Gastrocnemius medialis (tissue), 4 donors: ENCODE results near the gene ZFYVE1. TPM values are rescaled to one million over a fixed set of nuclear protein-coding genes. Genes with fewer than 3 reads are reported as not detected.
"Not testable (repeated sequence)": the region's sequence is repeated elsewhere in the genome, so short reads cannot be mapped to it uniquely, and the experiment has no call there.

ENCODE experiments used
- ATAC-seq, 2 donors: fragments of 150-250 bp; one replicate each; pipeline ENCODE4 v1.9.1; 2016
- DNase-seq, 2 donors: peaks; one replicate each; pipeline ENCODE4 v3.0.0-alpha.2; 2019
- H3K27ac ChIP-seq, 4 donors: fragments of 200-600 bp; sonication (generic); 1 replicate in 1 of 4; 2 replicates in 3 of 4; pipeline ENCODE4 v1.5.1; 2016 to 2018; ENCODE audit warnings: mild to moderate bottlenecking in 2 of 4, moderate library complexity in 1 of 4
- H3K27me3 ChIP-seq, 3 donors: fragments of 200-600 bp; sonication (generic) in 2 of 3; 1 replicate in 1 of 3; 2 replicates in 2 of 3; pipeline versions ENCODE4 v1.5.1 to v1.6.0; 2016 to 2019; ENCODE audit warnings: mild to moderate bottlenecking in 1 of 3, moderate library complexity in 1 of 3
- H3K36me3 ChIP-seq, 2 donors: fragments of 200-600 bp; sonication (generic) in 1 of 2; one replicate each; pipeline ENCODE4 v1.5.1; 2017 to 2018
- H3K4me1 ChIP-seq, 2 donors: fragments of 200-600 bp; sonication (generic) in 1 of 2; one replicate each; pipeline ENCODE4 v1.5.1; 2016 to 2017; ENCODE audit warnings: mild to moderate bottlenecking in 2 of 2
- H3K4me3 ChIP-seq, 4 donors: fragments of 200-600 bp; sonication (generic) in 3 of 4; 1 replicate in 1 of 4; 2 replicates in 3 of 4; pipeline ENCODE4 v1.5.1; 2016 to 2019; ENCODE audit warnings: mild to moderate bottlenecking in 2 of 4
- H3K9me3 ChIP-seq, 3 donors: fragments of 200-600 bp; sonication (generic) in 2 of 3; 1 replicate in 1 of 3; 2 replicates in 2 of 3; pipeline ENCODE4 v1.5.1; 2016 to 2019
- POLR2A ChIP-seq, 2 donors: fragments of 450-650 bp; IDR thresholded peaks; one replicate each; pipeline ENCODE4 v1.6.1; 2017; ENCODE audit warnings: antibody characterized with exemption in 2 of 2, mild to moderate bottlenecking in 2 of 2, moderate library complexity in 2 of 2
- in situ Hi-C, 4 donors: fragments of 200-750 bp; cut with MboI; loops; one replicate each; pipeline versions ENCODE4 v1.15.0 to v1.8.0; 2017; ENCODE audit warnings: low sequenced_read_pairs in 4 of 4
- intact Hi-C: fragments of 100-400 bp; cut with DNase I; formaldehyde crosslinking; loops from one replicate; pipeline ENCODE4 v1.15.1; 2023; ENCODE audit warnings: low total_unique reads
- total RNA-seq, 4 donors: library from RNA; depleted of rRNA; stranded (reverse); fragments of >200 nt; gene quantifications; one replicate each; pipeline versions ENCODE4 v1.1.0 to v1.2.3, GENCODE V29; 2016
- TF ChIP-seq, protein P1 (sequence below), 5 experiments: fragments of 450-650 bp in 3 of 5; fragments of 200-600 bp in 2 of 5; sonication (generic) in 2 of 5; IDR thresholded peaks in 4 of 5; conservative IDR thresholded peaks in 1 of 5; 1 replicate in 4 of 5; 2 replicates in 1 of 5; pipeline ENCODE4 v1.5.1; 2016 to 2019; ENCODE audit warnings: antibody characterized with exemption in 5 of 5, mild to moderate bottlenecking in 3 of 5, moderate library complexity in 3 of 5

ZFYVE1 gene
- total RNA-seq, 4 donors from 2014 or later = 16.7 to 28.3 (median 19.3) TPM

DNA sequence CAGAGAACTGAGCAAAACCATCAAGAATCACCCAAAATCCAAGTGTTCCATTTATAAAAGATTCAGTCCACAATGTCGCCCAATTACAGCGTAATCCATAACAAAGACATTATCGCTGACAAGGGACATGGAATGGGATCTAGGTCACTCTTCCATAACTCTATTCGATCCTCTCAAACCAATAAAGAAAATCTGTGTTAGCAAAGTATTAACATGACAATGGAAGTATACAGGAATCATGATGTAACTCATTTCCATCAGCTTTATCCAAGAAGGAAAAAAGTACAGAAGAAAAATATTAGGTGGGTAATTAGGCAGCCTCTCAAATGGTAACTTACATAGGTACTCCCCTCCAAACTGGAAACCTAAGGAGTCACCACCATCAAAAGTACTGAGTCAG lies 4.9 kb downstream of the ZFYVE1 start:
- Histone ChIP-seq H3K4me1 (peaks cover 19 to 40% of the 10 kb centered on the region in 2 donors), H3K9me3 (no peaks in the 10 kb centered on the region), H3K4me3 (peak overlapping the region in 1 of 4 donors; percentile 15), H3K27ac (peak overlapping the region in 1 of 4 donors; percentile 14), H3K27me3 (no peaks in the 10 kb centered on the region), H3K36me3 (peaks cover 0 to 34% of the 10 kb centered on the region in 2 donors)
- intact Hi-C loops (no loop called here), in situ Hi-C loops (no loop called here)
- no peak for DNase-seq
- no peak for TF ChIP-seq POLR2A (IDR thresholded peaks at IDR 0.05)
- TF ChIP-seq, protein P1, sequence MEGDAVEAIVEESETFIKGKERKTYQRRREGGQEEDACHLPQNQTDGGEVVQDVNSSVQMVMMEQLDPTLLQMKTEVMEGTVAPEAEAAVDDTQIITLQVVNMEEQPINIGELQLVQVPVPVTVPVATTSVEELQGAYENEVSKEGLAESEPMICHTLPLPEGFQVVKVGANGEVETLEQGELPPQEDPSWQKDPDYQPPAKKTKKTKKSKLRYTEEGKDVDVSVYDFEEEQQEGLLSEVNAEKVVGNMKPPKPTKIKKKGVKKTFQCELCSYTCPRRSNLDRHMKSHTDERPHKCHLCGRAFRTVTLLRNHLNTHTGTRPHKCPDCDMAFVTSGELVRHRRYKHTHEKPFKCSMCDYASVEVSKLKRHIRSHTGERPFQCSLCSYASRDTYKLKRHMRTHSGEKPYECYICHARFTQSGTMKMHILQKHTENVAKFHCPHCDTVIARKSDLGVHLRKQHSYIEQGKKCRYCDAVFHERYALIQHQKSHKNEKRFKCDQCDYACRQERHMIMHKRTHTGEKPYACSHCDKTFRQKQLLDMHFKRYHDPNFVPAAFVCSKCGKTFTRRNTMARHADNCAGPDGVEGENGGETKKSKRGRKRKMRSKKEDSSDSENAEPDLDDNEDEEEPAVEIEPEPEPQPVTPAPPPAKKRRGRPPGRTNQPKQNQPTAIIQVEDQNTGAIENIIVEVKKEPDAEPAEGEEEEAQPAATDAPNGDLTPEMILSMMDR (IDR thresholded peaks at IDR 0.05 in 4 of 5, conservative IDR thresholded peaks at IDR 0.05 in 1 of 5) = no peak
- ATAC-seq = no peak

DNA sequence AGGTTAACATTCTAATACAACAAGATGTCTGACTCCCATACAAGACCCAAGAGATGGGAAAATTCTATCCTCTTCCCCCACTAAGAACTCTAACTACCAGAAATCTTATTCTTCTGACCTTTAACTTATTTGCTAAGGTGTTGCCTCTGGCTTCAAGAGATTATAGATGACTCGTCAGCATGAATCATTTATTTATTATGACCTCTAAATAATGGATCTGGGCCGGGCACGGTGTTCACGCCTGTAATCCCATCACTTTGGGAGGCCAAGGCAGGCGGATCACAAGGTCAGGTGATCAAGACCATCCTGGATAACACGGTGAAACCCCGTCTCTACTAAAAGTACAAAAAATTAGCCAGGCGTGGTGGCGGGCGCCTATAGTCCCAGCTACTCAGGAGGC lies 10.9 kb downstream of the ZFYVE1 start:
- Histone ChIP-seq H3K4me1 (peaks cover 16 to 23% of the 10 kb centered on the region in 2 donors), H3K36me3 (peaks cover 0 to 18% of the 10 kb centered on the region in 2 donors), H3K27ac (peak overlapping the region in 1 of 4 donors; percentile 31)
- H3K4me3 ChIP-seq, H3K27me3 ChIP-seq, intact Hi-C loops, H3K9me3 ChIP-seq, in situ Hi-C loops, ATAC-seq, DNase-seq: not testable (repeated sequence)

DNA sequence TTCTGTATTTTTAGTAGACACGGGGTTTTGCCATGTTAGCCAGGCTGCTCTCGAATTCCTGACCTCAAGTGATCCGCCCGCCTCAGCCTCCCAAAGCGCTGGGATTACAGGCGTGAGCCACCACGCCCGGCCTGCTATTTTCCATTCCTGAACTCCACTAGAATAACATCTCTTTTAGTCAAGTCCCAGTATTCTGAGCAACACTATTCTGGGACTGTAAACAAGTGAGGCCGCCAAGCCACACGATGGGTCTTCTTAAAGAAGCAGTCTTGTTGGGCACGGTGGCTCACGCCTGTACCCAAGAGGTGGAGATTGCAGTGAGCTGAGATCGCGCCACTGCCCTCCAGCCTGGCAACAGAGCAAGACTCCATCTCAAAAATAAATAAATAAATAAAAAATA lies 11.4 kb downstream of the ZFYVE1 start:
- Histone ChIP-seq H3K4me1 (peaks cover 16 to 23% of the 10 kb centered on the region in 2 donors), H3K36me3 (peaks cover 0 to 18% of the 10 kb centered on the region in 2 donors), H3K27ac (peak overlapping the region in 1 of 4 donors; percentile 31)
- in situ Hi-C loops, H3K27me3 ChIP-seq, intact Hi-C loops, H3K9me3 ChIP-seq, H3K4me3 ChIP-seq: not testable (repeated sequence)
- ATAC-seq (peak; percentile 56 to 59), DNase-seq (peak; percentile 22 to 27)

- Histone ChIP-seq H3K9me3 (no peaks in the 10 kb centered on the region), H3K36me3 (peaks cover 0 to 11% of the 10 kb centered on the region in 2 donors), H3K27me3 (no peaks in the 10 kb centered on the region), H3K4me1 (peaks cover 23 to 24% of the 10 kb centered on the region in 2 donors), H3K4me3 (no peak overlapping the region), H3K27ac (peak overlapping the region in 3 of 4 donors; percentile 2 to 61 (median 20))
- DNase-seq = no peak
- peak; percentile 41 to 57 for ATAC-seq
- intact Hi-C loops = no loop called here
- in situ Hi-C loops = no loop called here
- no peak for TF ChIP-seq POLR2A (IDR thresholded peaks at IDR 0.05)
- TF ChIP-seq, protein P1 (IDR thresholded peaks at IDR 0.05 in 4 of 5, conservative IDR thresholded peaks at IDR 0.05 in 1 of 5) = no peak
Measured at GRCh38 chr14:73014105-73014504, 12.8 kb downstream of the ZFYVE1 start.

DNA sequence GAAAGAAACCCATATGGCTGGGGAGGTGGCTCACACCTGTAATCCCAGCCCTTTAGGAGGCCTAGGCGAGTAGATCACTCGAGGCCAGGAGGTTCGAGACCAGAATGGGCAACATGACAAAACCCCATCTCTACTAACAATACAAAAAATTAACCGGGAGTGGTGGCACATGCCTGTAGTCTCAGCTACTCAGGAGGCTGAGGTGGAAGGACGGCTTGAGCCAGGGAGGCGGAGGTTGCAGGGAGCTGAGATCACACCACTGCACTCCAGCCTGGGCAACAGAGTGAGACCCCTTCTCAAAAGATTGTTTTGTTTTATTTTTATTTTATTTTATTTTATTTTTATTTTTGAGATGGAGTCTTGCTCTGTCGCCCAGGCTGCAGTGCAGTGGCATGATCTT lies 15.7 kb downstream of the ZFYVE1 start:
- peaks cover 25 to 33% of the 10 kb centered on the region in 2 donors for H3K4me1 ChIP-seq
- ATAC-seq, H3K9me3 ChIP-seq, H3K36me3 ChIP-seq, H3K4me3 ChIP-seq, in situ Hi-C loops, intact Hi-C loops, H3K27me3 ChIP-seq, DNase-seq, H3K27ac ChIP-seq: not testable (repeated sequence)

DNA sequence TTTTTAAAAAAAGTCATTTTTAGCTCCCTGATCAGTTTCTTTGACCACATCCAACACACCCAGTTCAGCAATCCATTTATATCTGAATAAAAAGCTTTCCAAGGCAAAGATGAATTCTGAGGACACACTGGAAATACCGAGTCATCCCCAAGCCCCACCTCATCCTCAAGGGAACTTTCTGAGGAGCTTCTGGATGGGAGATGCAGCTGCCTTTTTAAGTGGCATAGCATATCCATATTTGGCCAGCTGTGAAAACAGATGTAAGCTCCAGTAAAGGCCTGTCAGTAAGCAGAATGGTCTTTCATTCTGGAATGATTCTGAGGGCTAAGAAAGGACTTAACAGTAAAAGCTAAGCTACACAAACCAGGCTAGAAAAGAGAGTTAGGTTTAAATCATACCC lies 18.4 kb downstream of the ZFYVE1 start:
- DNase-seq (peak in 1 of 2 donors; percentile 22), ATAC-seq (peak; percentile 32 to 62)
- no peak for TF ChIP-seq POLR2A (IDR thresholded peaks at IDR 0.05)
- TF ChIP-seq, protein P1 (IDR thresholded peaks at IDR 0.05 in 4 of 5, conservative IDR thresholded peaks at IDR 0.05 in 1 of 5) = no peak
- Histone ChIP-seq H3K4me3 (no peak overlapping the region), H3K27me3 (no peaks in the 10 kb centered on the region), H3K36me3 (peaks cover 0 to 4% of the 10 kb centered on the region in 2 donors), H3K9me3 (no peaks in the 10 kb centered on the region), H3K27ac (peak overlapping the region; percentile 42 to 58 (median 54)), H3K4me1 (peaks cover 9 to 27% of the 10 kb centered on the region in 2 donors)
- intact Hi-C loops (no loop called here), in situ Hi-C loops (no loop called here)
